NCI-H446 (cell line): ENCODE results near the gene LPIN3.

Experiments used
- DNase-seq, 2 experiments: peaks; one replicate each; lab custom pipeline; 2025; lab: John Stamatoyannopoulos, UW

LPIN3 gene

GRCh38 chr20:41366546-41367392 is 26.1 kb downstream of the LPIN3 start, which contains the start of gene EMILIN3:
TSS of gene EMILIN3 (minus strand) at chr20:41366818. CDS start at chr20:41366634, 184 bp downstream.
- DNase-seq = no peak

GRCh38 chr20:41367393-41367695 is 26.7 kb downstream of the LPIN3 start:
- DNase-seq = no peak

GRCh38 chr20:41367956-41368355 is 27.3 kb downstream of the LPIN3 start:
- no peak for DNase-seq

- DNase-seq = no peak
Observed at GRCh38 chr20:41369673-41370072, 29.1 kb downstream of the LPIN3 start.

GRCh38 chr20:41370176-41370575 is 29.6 kb downstream of the LPIN3 start:
- DNase-seq = no peak

- DNase-seq = no peak
Observed at GRCh38 chr20:41371371-41371770, 30.8 kb downstream of the LPIN3 start.

- no peak for DNase-seq
Observed at GRCh38 chr20:41373251-41373783, 32.7 kb downstream of the LPIN3 start.

- no peak for DNase-seq
Observed at GRCh38 chr20:41373931-41374920, 33.6 kb downstream of the LPIN3 start.

- no peak for DNase-seq
Observed at GRCh38 chr20:41375846-41376245, 35.2 kb downstream of the LPIN3 start.

GRCh38 chr20:41376349-41376748 is 35.7 kb downstream of the LPIN3 start:
- DNase-seq = no peak

- no peak for DNase-seq
Observed at GRCh38 chr20:41377275-41377674, 36.7 kb downstream of the LPIN3 start.

GRCh38 chr20:41379551-41379950 is 38.9 kb downstream of the LPIN3 start:
- DNase-seq = no peak

- DNase-seq = peak; percentile 1 to 74
Observed at GRCh38 chr20:41380551-41381193, 40.1 kb downstream of the LPIN3 start.

- DNase-seq = no peak
Observed at GRCh38 chr20:41382791-41383305, 42.2 kb downstream of the LPIN3 start.

- DNase-seq = no peak
Observed at GRCh38 chr20:41386502-41387427, 46.1 kb downstream of the LPIN3 start.

- DNase-seq = no peak
Observed at GRCh38 chr20:41387444-41387851, 46.8 kb downstream of the LPIN3 start.

GRCh38 chr20:41390889-41391288 is 50.3 kb downstream of the LPIN3 start:
- no peak for DNase-seq

- no peak for DNase-seq
Observed at GRCh38 chr20:41391587-41392001, 51.0 kb downstream of the LPIN3 start.

- no peak for DNase-seq
Observed at GRCh38 chr20:41392295-41392694, 51.7 kb downstream of the LPIN3 start.

GRCh38 chr20:41392871-41393704 is 52.5 kb downstream of the LPIN3 start:
- no peak for DNase-seq
